A549 (cell line): ENCODE results near the gene SLC37A2. TPM values are rescaled to one million over a fixed set of nuclear protein-coding genes. Genes with fewer than 3 reads are reported as not detected.

Experiments used
- ATAC-seq, 2 experiments: fragments of 200-7000 bp in 1 of 2; fragments of >200 bp in 1 of 2; cut with Nextera tagmentation in 1 of 2; cut with Tn5 transposase in 1 of 2; 3 replicates each; pipeline versions ENCODE4 v1.8.0 to v1.9.1; 2018 to 2020; ENCODE audit warnings: mild to moderate bottlenecking in 1 of 2, moderate library complexity in 1 of 2
- CTCF ChIA-PET: fragments of 300-600 bp; sonication (Branson Sonifier 250); formaldehyde crosslinking; extraction: SDS; loops from one replicate; lab custom pipeline; 2021; ENCODE audit warnings: antibody characterized with exemption, inconsistent platforms; lab: Yijun Ruan, JAX
- POLR2A ChIA-PET: fragments of 350-600 bp; formaldehyde crosslinking; extraction: SDS; loops from one replicate; lab custom pipeline; 2021; ENCODE audit warnings: antibody characterized with exemption, inconsistent platforms; lab: Yijun Ruan, JAX
- DNase-seq, 2 experiments: peaks; one replicate each; pipeline versions ENCODE4 v3.0.0 to v3.0.0-alpha.2; 2011 to 2016; ENCODE audit warnings: low read depth in 1 of 2, low spot score in 1 of 2
- FAIRE-seq: peaks from 2 replicates; lab custom pipeline; 2011; peaks lifted over from hg19 to GRCh38; lab: Jason Lieb, UNC
- H3K27ac ChIP-seq, 2 experiments: fragments of >200 bp; sonication (Bioruptor Twin); formaldehyde crosslinking; 3 replicates each; pipeline ENCODE4 v1.5.1; 2016 to 2017
- H3K4me1 ChIP-seq: fragments of >200 bp; sonication (Bioruptor Twin); formaldehyde crosslinking; 3 replicates; pipeline ENCODE4 v1.6.1; 2016
- H3K4me2 ChIP-seq: fragments of >200 bp; sonication (Bioruptor Twin); formaldehyde crosslinking; 3 replicates; pipeline ENCODE4 v1.6.1; 2016
- H3K4me3 ChIP-seq: fragments of >200 bp; sonication (Bioruptor Twin); formaldehyde crosslinking; 3 replicates; pipeline ENCODE4 v1.5.1; 2016
- H3K9me3 ChIP-seq: fragments of >200 bp; sonication (Bioruptor Twin); formaldehyde crosslinking; 3 replicates; pipeline ENCODE4 v1.6.1; 2016
- BHLHE40 ChIP-seq: IDR thresholded peaks from 2 replicates; pipeline ENCODE4 v1.6.1; 2012; ENCODE audit warnings: low read depth, low read length, inconsistent platforms
- CBX2 ChIP-seq: fragments of 200-600 bp; sonication (generic); IDR thresholded peaks from 2 replicates; pipeline ENCODE4 v1.6.1; 2016; ENCODE audit warnings: low read depth, mild to moderate bottlenecking, borderline replicate concordance
- CBX8 ChIP-seq: fragments of 200-600 bp; sonication (generic); IDR thresholded peaks from 2 replicates; pipeline ENCODE4 v1.6.1; 2016
- CEBPB ChIP-seq, 2 experiments: fragments of >200 bp in 1 of 2; sonication (Bioruptor Twin) in 1 of 2; formaldehyde crosslinking in 1 of 2; IDR thresholded peaks; 2 replicates each; pipeline ENCODE4 v1.6.1; 2012 to 2016
- ESRRA ChIP-seq: fragments of 150-350 bp; IDR thresholded peaks from 2 replicates; pipeline ENCODE4 v1.6.1; 2014; ENCODE audit warnings: mild to moderate bottlenecking, low read length, borderline replicate concordance
- FOSL2 ChIP-seq, 2 experiments: fragments of 450-650 bp in 1 of 2; fragments of >200 bp in 1 of 2; sonication (Bioruptor Twin) in 1 of 2; formaldehyde crosslinking; IDR thresholded peaks; 2 replicates each; pipeline versions ENCODE4 v1.5.0 to v1.6.1; 2016 to 2020; ENCODE audit warnings: mild to moderate bottlenecking in 1 of 2, moderate library complexity in 1 of 2
- GATA3 ChIP-seq: IDR thresholded peaks from 2 replicates; pipeline ENCODE4 v1.6.1; 2012; ENCODE audit warnings: borderline replicate concordance
- HDAC2 ChIP-seq: fragments of 200-600 bp; sonication (generic); IDR thresholded peaks from 2 replicates; pipeline ENCODE4 v1.6.1; 2016
- HEYL ChIP-seq: fragments of 250-450 bp; sonication (Bioruptor Pico); IDR thresholded peaks from 2 replicates; pipeline ENCODE4 v1.8.0; 2021; ENCODE audit warnings: mild to moderate bottlenecking, moderate library complexity
- HOXA7 ChIP-seq: fragments of 250-450 bp; sonication (Bioruptor Pico); IDR thresholded peaks from 2 replicates; pipeline ENCODE4 v1.5.0; 2020; ENCODE audit warnings: mild to moderate bottlenecking, moderate library complexity
- HOXB13 ChIP-seq: fragments of 250-450 bp; sonication (Bioruptor Pico); IDR thresholded peaks from 2 replicates; pipeline ENCODE4 v1.5.0; 2020; ENCODE audit warnings: low read depth, mild to moderate bottlenecking, moderate library complexity
- KDM1A ChIP-seq: fragments of 200-600 bp; sonication (generic); IDR thresholded peaks from 2 replicates; pipeline ENCODE4 v1.6.1; 2016; ENCODE audit warnings: low read depth, mild to moderate bottlenecking
- KDM5A ChIP-seq: fragments of 200-600 bp; sonication (generic); IDR thresholded peaks from 2 replicates; pipeline ENCODE4 v1.6.1; 2016; ENCODE audit warnings: antibody characterized with exemption, mild to moderate bottlenecking
- NPAS2 ChIP-seq: fragments of 250-450 bp; sonication (Bioruptor Pico); IDR thresholded peaks from 2 replicates; pipeline ENCODE4 v1.8.0; 2022; ENCODE audit warnings: mild to moderate bottlenecking, moderate library complexity, borderline replicate concordance
- POLR2A ChIP-seq: IDR thresholded peaks from 2 replicates; pipeline ENCODE4 v1.6.1; 2012; ENCODE audit warnings: mild to moderate bottlenecking, low read length
- RARB ChIP-seq: fragments of 250-450 bp; sonication (Bioruptor Pico); IDR thresholded peaks from 2 replicates; pipeline ENCODE4 v1.8.0; 2021; ENCODE audit warnings: mild to moderate bottlenecking, moderate library complexity
- RFX5 ChIP-seq: fragments of 450-650 bp; IDR thresholded peaks from 2 replicates; pipeline ENCODE4 v1.7.1; 2014; ENCODE audit warnings: antibody characterized with exemption, mild to moderate bottlenecking, moderate library complexity
- RNF2 ChIP-seq: fragments of 200-600 bp; sonication (generic); IDR thresholded peaks from 2 replicates; pipeline ENCODE4 v1.6.1; 2016; ENCODE audit warnings: low read depth, mild to moderate bottlenecking, antibody characterized with exemption, moderate library complexity, borderline replicate concordance
- SREBF2 ChIP-seq: fragments of 450-650 bp; IDR thresholded peaks from 2 replicates; pipeline ENCODE4 v1.6.1; 2014; ENCODE audit warnings: mild to moderate bottlenecking, moderate library complexity
- ZSCAN20 ChIP-seq: fragments of 250-450 bp; sonication (Bioruptor Pico); IDR thresholded peaks from 2 replicates; pipeline ENCODE4 v1.8.0; 2022; ENCODE audit warnings: mild to moderate bottlenecking, moderate library complexity
- WGBS: methylation state at CpG from one replicate; pipeline ENCODE4 v1.1.6; 2017; ENCODE audit errors: missing lambda C conversion rate; 5-methylcytosine and 5-hydroxymethylcytosine counted together
- polyA plus RNA-seq, 4 experiments: library from polyadenylated mRNA; depleted of rRNA in 3 of 4; stranded (reverse); fragments of >200 nt; fragmentation: RNase III in 1 of 4; extraction: RNeasy Plus Mini Kit Qiagen cat#74134 plus additional on column Dnase treatment in 1 of 4; gene quantifications; 2 replicates in 3 of 4; 3 replicates in 1 of 4; pipeline ENCODE4 v1.2.3, GENCODE V29; 2011 to 2017
- TF ChIP-seq, protein P1 (sequence below): IDR thresholded peaks from 2 replicates; pipeline ENCODE4 v1.6.1; 2012
- TF ChIP-seq, protein P2 (sequence below): fragments of 200-600 bp; sonication (generic); IDR thresholded peaks from 2 replicates; pipeline ENCODE4 v1.6.1; 2016; ENCODE audit warnings: antibody characterized with exemption, mild to moderate bottlenecking, moderate library complexity

Gene SLC37A2
- polyA plus RNA-seq, 2 of the 4 experiments (the other 2 are of a cell fraction) = 0.13 to 0.14 TPM

DNA sequence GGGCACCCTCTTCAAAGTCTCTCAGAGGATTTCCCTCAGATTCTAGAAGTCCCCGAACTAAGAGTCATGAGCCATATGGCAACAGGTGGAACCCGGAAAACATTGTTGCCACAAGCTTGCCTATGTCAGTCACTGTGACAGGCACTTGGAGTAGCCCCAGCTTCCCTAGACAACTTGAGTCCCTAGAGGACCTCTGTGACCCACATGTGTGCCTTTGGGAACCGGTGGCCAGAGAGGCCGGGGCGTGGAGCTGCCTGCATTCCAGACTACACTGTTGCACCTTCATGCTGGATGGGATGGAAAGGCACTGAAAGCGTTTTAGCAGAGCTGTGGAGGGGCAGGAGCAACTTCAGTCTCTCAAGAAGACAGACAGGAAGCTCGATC lies 12.1 kb downstream of the SLC37A2 start (continued):
- no peak for TF ChIP-seq HOXB13 (CRISPR knock-in tag)
- no peak for TF ChIP-seq RARB (CRISPR knock-in tag)
- no peak for TF ChIP-seq CBX8
- no peak for TF ChIP-seq ESRRA

DNA sequence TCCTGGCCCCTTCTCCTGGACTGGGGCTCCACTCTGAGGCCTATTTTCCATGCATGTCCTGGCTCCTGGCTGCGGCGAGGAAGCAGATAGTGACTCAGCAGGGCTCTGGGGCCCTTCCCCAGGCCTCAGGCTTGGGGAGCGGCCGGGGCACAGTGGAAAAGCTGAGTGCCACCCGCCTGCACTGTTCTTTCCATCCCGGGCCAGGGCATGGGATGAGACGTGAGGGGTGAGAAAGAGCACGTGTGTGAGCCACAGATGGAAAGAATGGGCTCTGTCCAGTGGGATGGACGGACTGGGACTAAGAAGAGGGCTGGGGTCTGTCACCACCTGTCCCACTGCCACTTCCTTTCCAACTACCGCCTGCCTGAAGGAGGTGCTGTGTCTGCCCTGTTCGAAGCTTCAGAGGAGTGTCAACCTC lies 12.8 kb downstream of the SLC37A2 start:
- Histone ChIP-seq H3K9me3 (no peaks in the 10 kb centered on the region), H3K27ac (no peak overlapping the region), H3K4me1 (peaks cover 7% of the 10 kb centered on the region), H3K4me2 (no peak overlapping the region), H3K4me3 (no peak overlapping the region)
- ATAC-seq (no peak), FAIRE-seq (no peak), DNase-seq (no peak)
- ChIA-PET CTCF (no interaction called here), POLR2A (no interaction called here)
- TF ChIP-seq HDAC2 = no peak
- no peak for TF ChIP-seq FOSL2 (IDR thresholded peaks at IDR 0.05)
- no peak for TF ChIP-seq FOSL2 (CRISPR knock-in tag; IDR thresholded peaks at IDR 0.05)
- no peak for TF ChIP-seq HOXA7 (CRISPR knock-in tag)
- TF ChIP-seq ZSCAN20 (CRISPR knock-in tag) = no peak
- TF ChIP-seq CEBPB (IDR thresholded peaks at IDR 0.05) = no peak
- TF ChIP-seq CBX2 = no peak
- TF ChIP-seq KDM1A = no peak
- TF ChIP-seq POLR2A = no peak
- no peak for TF ChIP-seq RFX5
- WGBS = 70% methylated on average over 9 of the region's 11 CpGs

DNA sequence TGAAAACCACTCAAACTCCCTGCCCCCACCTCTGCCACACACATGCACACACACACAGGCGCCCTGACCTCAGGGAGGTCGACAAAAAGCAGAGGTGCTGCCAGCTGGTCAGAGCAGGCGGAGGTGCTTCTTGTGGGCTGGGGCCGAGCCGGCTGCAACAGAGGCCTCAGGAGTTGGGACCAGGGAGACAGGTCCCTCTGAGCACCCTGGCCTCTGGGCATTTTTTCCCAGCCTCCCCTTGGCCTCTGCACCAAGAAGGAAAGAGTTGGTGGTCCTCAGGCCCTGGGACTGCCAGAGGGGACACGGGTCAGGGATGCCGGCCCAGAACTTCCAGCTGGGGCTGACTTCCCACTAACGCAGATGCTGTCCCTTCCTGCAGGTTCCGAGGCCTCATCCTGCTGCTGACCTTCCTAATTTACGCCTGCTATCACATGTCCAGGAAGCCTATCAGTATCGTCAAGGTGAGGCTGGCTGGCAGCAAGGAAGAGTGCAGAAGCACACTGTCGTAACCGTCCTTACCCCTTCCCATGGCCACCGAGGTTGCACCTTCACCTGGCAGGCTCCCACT lies 13.4 kb downstream of the SLC37A2 start:
- ChIA-PET POLR2A (no interaction called here), CTCF (interaction anchor here (1.2 kb wide), 1 partner anchor 15 kb away, joined by 7 read pairs; no protein-coding TSS in a partner anchor)
- no peak overlapping the region for H3K4me3 ChIP-seq
- TF ChIP-seq SREBF2 (no peak), ZSCAN20 (CRISPR knock-in tag) (no peak), HOXA7 (CRISPR knock-in tag) (no peak), NPAS2 (no peak), GATA3 (no peak), HDAC2 (no peak), HOXB13 (CRISPR knock-in tag) (no peak), RFX5 (no peak), KDM5A (no peak), CBX2 (no peak), HEYL (CRISPR knock-in tag) (no peak), RNF2 (no peak), BHLHE40 (no peak)
- TF ChIP-seq, protein P1, sequence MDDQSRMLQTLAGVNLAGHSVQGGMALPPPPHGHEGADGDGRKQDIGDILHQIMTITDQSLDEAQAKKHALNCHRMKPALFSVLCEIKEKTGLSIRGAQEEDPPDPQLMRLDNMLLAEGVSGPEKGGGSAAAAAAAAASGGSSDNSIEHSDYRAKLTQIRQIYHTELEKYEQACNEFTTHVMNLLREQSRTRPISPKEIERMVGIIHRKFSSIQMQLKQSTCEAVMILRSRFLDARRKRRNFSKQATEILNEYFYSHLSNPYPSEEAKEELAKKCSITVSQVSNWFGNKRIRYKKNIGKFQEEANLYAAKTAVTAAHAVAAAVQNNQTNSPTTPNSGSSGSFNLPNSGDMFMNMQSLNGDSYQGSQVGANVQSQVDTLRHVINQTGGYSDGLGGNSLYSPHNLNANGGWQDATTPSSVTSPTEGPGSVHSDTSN = no peak
- TF ChIP-seq, protein P2, sequence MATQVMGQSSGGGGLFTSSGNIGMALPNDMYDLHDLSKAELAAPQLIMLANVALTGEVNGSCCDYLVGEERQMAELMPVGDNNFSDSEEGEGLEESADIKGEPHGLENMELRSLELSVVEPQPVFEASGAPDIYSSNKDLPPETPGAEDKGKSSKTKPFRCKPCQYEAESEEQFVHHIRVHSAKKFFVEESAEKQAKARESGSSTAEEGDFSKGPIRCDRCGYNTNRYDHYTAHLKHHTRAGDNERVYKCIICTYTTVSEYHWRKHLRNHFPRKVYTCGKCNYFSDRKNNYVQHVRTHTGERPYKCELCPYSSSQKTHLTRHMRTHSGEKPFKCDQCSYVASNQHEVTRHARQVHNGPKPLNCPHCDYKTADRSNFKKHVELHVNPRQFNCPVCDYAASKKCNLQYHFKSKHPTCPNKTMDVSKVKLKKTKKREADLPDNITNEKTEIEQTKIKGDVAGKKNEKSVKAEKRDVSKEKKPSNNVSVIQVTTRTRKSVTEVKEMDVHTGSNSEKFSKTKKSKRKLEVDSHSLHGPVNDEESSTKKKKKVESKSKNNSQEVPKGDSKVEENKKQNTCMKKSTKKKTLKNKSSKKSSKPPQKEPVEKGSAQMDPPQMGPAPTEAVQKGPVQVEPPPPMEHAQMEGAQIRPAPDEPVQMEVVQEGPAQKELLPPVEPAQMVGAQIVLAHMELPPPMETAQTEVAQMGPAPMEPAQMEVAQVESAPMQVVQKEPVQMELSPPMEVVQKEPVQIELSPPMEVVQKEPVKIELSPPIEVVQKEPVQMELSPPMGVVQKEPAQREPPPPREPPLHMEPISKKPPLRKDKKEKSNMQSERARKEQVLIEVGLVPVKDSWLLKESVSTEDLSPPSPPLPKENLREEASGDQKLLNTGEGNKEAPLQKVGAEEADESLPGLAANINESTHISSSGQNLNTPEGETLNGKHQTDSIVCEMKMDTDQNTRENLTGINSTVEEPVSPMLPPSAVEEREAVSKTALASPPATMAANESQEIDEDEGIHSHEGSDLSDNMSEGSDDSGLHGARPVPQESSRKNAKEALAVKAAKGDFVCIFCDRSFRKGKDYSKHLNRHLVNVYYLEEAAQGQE = no peak
- 66% methylated on average over 14 of the region's 14 CpGs for WGBS
- no peaks in the 10 kb centered on the region for H3K9me3 ChIP-seq
- DNase-seq = no peak
- H3K4me1 ChIP-seq = peaks cover under 1% of the 10 kb centered on the region; the same call in 2 of the 3 replicates
- no peak for ATAC-seq
- H3K4me2 ChIP-seq = no peak overlapping the region
- no peak for FAIRE-seq
- no peak overlapping the region for H3K27ac ChIP-seq
